DOHH2 (cell line): Measurements from ENCODE around the gene NEK4.

ENCODE experiments used
- H3F3A ChIP-seq: fragments of 200-600 bp; sonication (generic), shearing (Covaris generic); 2 replicates; pipeline ENCODE4 v1.6.0; 2016; ENCODE audit warnings: antibody characterized with exemption, mild to moderate bottlenecking; ENCODE audit not compliant: control insufficient read depth, insufficient read depth
- H3K27ac ChIP-seq: fragments of 200-600 bp; sonication (generic); 2 replicates; pipeline ENCODE4 v1.5.1; 2014; ENCODE audit warnings: low read depth, mild to moderate bottlenecking, low read length, moderate library complexity
- H3K27me3 ChIP-seq: fragments of 200-600 bp; sonication (generic); 2 replicates; pipeline ENCODE4 v1.6.1; 2014; ENCODE audit warnings: mild to moderate bottlenecking, low read length, mixed read lengths; ENCODE audit not compliant: control insufficient read depth
- H3K36me3 ChIP-seq: fragments of 200-600 bp; sonication (generic); 2 replicates; pipeline ENCODE4 v1.6.1; 2014; ENCODE audit warnings: mild to moderate bottlenecking, low read length, moderate library complexity, mixed read lengths; ENCODE audit not compliant: control insufficient read depth
- H3K4me1 ChIP-seq: fragments of 200-600 bp; sonication (generic); 2 replicates; pipeline ENCODE4 v1.6.1; 2014; ENCODE audit warnings: mild to moderate bottlenecking, low read length, mixed read lengths; ENCODE audit not compliant: control insufficient read depth
- H3K4me2 ChIP-seq: fragments of 200-600 bp; sonication (generic); 2 replicates; pipeline ENCODE4 v1.6.0; 2014; ENCODE audit warnings: mild to moderate bottlenecking, low read length, moderate library complexity
- H3K4me3 ChIP-seq: fragments of 200-600 bp; sonication (generic); 2 replicates; pipeline ENCODE4 v1.5.1; 2014; ENCODE audit warnings: mild to moderate bottlenecking, low read length, mixed read lengths
- H3K79me2 ChIP-seq: fragments of 200-600 bp; sonication (generic); 2 replicates; pipeline ENCODE4 v1.6.1; 2014; ENCODE audit warnings: mild to moderate bottlenecking, low read length, mixed read lengths; ENCODE audit not compliant: control insufficient read depth
- H3K9me2 ChIP-seq: fragments of 200-600 bp; sonication (generic); replicated peaks from 2 replicates; pipeline ENCODE4 v1.6.1; 2014; ENCODE audit warnings: mild to moderate bottlenecking, low read length, mixed read lengths; ENCODE audit not compliant: control insufficient read depth
- H3K9me3 ChIP-seq: fragments of 200-600 bp; sonication (generic); 2 replicates; pipeline ENCODE4 v1.6.1; 2014; ENCODE audit warnings: antibody characterized with exemption, low read length, mixed read lengths; ENCODE audit not compliant: control insufficient read depth, insufficient read depth
- H4K20me1 ChIP-seq: fragments of 200-600 bp; sonication (generic); 2 replicates; pipeline ENCODE4 v1.6.0; 2014; ENCODE audit warnings: low read depth, mild to moderate bottlenecking, antibody characterized with exemption, low read length, moderate library complexity; ENCODE audit not compliant: control insufficient read depth, insufficient read depth
- EZH2phosphoT487 ChIP-seq: fragments of 200-600 bp; sonication (generic); IDR thresholded peaks from 2 replicates; pipeline ENCODE4 v1.6.1; 2017; ENCODE audit warnings: borderline replicate concordance, mild to moderate bottlenecking, antibody characterized with exemption, low read length, moderate library complexity, mixed read lengths
- TF ChIP-seq, protein P1 (sequence below): fragments of 200-600 bp; sonication (generic); IDR thresholded peaks from one replicate; pipeline ENCODE4 v1.5.1; 2014; ENCODE audit warnings: antibody characterized with exemption, mild to moderate bottlenecking, low read depth, low read length; ENCODE audit not compliant: poor library complexity, severe bottlenecking

NEK4 gene

DNA sequence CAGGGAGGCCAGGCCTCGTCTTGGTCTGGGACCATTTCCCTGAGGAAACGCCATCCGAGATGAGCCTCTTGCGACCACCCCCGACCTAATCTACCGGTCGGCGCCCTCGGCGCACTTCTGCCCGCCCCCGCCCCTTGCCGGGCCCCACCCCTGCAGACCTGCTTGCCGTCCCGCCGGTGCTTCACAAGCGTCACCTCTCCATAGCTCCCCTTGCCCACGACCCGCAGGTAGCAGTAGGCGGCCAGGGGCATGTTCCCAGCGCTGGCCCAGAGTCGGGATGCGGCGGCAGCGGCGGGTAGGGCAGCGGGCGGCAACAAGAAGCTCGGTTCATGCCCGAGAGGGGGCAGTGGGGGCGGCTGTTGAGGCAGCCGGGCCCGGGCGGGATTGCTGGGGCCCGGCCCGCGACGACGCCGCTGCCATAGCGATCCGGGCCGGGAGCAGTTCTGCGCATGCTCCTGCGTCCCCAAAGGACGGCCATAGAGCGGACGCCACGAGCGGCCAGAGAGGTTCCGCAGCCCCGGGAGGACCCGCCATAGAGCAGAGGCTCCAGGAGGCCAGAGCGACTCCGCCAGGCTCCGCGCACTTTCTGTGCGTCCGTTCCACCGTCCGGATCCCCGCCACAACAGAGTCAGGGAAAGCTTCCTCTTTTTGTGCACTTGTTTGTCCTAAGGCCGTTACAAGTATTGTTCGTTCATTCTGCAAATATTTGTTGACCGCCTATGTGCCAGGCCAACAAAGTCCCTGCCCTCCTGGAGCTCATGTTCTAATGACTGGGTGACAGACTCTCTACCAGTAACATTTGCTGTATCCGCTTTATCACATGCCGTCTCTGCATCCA lies at the start of gene NEK4:
TSS of gene NEK4 (minus strand) at position 445 of the 838 bp plus-strand sequence. CDS start at position 251, 194 bp downstream.
- Histone ChIP-seq H3K9me2 (no peaks in the 10 kb centered on the region), H3K79me2 (peaks cover 30% of the 10 kb centered on the region), H3K27ac (peak within 1 kb of the TSS; percentile 82), H3K4me1 (peaks cover 18% of the 10 kb centered on the region), H4K20me1 (no peaks in the 10 kb centered on the region), H3K36me3 (peaks cover 14% of the 10 kb centered on the region), H3K27me3 (no peaks in the 10 kb centered on the region), H3K4me2 (peak within 1 kb of the TSS; percentile 98), H3K9me3 (no peaks in the 10 kb centered on the region), H3F3A (no peaks in the 10 kb centered on the region; the same call in 1 of the 2 replicates), H3K4me3 (peak within 1 kb of the TSS; percentile 98)
- TF ChIP-seq EZH2phosphoT487: no peak
- TF ChIP-seq, protein P1, sequence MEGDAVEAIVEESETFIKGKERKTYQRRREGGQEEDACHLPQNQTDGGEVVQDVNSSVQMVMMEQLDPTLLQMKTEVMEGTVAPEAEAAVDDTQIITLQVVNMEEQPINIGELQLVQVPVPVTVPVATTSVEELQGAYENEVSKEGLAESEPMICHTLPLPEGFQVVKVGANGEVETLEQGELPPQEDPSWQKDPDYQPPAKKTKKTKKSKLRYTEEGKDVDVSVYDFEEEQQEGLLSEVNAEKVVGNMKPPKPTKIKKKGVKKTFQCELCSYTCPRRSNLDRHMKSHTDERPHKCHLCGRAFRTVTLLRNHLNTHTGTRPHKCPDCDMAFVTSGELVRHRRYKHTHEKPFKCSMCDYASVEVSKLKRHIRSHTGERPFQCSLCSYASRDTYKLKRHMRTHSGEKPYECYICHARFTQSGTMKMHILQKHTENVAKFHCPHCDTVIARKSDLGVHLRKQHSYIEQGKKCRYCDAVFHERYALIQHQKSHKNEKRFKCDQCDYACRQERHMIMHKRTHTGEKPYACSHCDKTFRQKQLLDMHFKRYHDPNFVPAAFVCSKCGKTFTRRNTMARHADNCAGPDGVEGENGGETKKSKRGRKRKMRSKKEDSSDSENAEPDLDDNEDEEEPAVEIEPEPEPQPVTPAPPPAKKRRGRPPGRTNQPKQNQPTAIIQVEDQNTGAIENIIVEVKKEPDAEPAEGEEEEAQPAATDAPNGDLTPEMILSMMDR: no peak

DNA sequence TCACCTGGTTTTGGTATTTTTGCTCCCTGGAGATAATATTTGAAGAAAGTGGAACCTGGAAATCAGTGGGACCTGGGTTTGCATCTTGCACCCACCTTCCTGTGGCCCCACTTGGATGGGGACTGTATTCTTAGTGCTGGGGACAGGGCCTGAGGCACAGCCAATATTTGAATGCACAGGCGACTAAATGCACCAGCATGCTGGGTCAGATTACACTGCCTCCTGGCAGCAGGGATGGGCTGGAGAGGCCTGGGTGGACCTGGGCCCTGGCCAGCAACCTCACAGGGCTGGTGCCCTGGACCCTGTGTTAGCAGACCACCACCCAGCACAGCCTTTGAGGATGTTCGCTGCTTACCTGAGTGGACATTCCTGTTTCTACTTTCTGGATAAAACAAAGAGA lies 49.2 kb upstream of the NEK4 start:
- Histone ChIP-seq H3K4me3 (no peak overlapping the region), H3K27me3 (no peaks in the 10 kb centered on the region), H4K20me1 (no peaks in the 10 kb centered on the region; the same call in 1 of the 2 replicates), H3K36me3 (no peaks in the 10 kb centered on the region), H3K4me2 (no peak overlapping the region), H3K9me3 (no peaks in the 10 kb centered on the region), H3K27ac (no peak overlapping the region), H3K79me2 (no peaks in the 10 kb centered on the region), H3K4me1 (no peaks in the 10 kb centered on the region), H3K9me2 (no peaks in the 10 kb centered on the region), H3F3A (no peaks in the 10 kb centered on the region)
- no peak for TF ChIP-seq EZH2phosphoT487
- TF ChIP-seq, protein P1: no peak

DNA sequence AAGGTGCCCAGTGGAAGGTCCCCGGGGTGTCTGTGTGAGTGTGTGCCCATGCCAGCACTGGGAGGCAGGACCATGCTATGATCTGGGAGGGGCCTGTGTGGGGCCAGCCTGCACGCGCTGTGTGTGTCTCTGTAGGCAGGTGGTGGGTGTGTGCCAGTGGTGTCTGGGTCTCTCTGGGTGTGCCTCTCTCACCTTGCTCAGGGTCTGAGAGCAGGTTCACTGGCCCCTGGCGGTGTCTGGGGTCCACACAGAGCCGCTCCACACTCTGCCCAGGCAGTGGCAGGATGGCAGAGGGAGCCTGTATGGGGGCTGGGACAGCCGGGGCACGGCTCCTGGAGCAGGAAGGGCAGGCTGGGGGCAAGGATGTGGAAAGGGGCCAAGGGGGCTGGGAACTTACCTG lies 47.1 kb upstream of the NEK4 start:
- no peak overlapping the region for H3K4me2 ChIP-seq
- H3K9me3 ChIP-seq: no peaks in the 10 kb centered on the region
- H3K27me3 ChIP-seq: no peaks in the 10 kb centered on the region
- no peaks in the 10 kb centered on the region for H3K4me1 ChIP-seq
- H4K20me1 ChIP-seq: no peaks in the 10 kb centered on the region; the same call in 1 of the 2 replicates
- H3K79me2 ChIP-seq: no peaks in the 10 kb centered on the region
- H3K4me3 ChIP-seq: no peak overlapping the region
- no peaks in the 10 kb centered on the region for H3K9me2 ChIP-seq
- no peaks in the 10 kb centered on the region for H3K36me3 ChIP-seq
- TF ChIP-seq, protein P1: no peak
- TF ChIP-seq EZH2phosphoT487: no peak
- no peak overlapping the region for H3K27ac ChIP-seq
- no peaks in the 10 kb centered on the region for H3F3A ChIP-seq
